Measurements from ENCODE around the gene ORC3.

GRCh38 chr6:87690441-87690840 lies 100.5 kb downstream of the ORC3 start:
- TF ChIP-seq MAX (IDR thresholded peaks at IDR 0.05; ENCODE audit: low read depth, low read length) (no peak), POLR2A (IDR thresholded peaks at IDR 0.05; ENCODE audit: extremely low read depth, insufficient read length) (no peak)

Measured in NB4 (cell line).